IPS-15b (cell line): ENCODE measurements around the gene PTPRC.

Experiments
- H3K27me3 ChIP-seq: one replicate; pipeline ENCODE4 v1.6.1; 2013; ENCODE audit warnings: low read length; ENCODE audit not compliant: control insufficient read depth, insufficient read depth
- H3K36me3 ChIP-seq: one replicate; pipeline ENCODE4 v1.6.1; 2013; ENCODE audit warnings: low read length; ENCODE audit not compliant: control insufficient read depth, insufficient read depth
- H3K4me1 ChIP-seq: one replicate; pipeline ENCODE4 v1.6.1; 2013; ENCODE audit warnings: mild to moderate bottlenecking, low read length; ENCODE audit not compliant: control insufficient read depth, insufficient read depth
- H3K4me3 ChIP-seq: one replicate; pipeline ENCODE4 v1.5.1; 2013; ENCODE audit warnings: low read depth, low read length
- H3K9ac ChIP-seq: one replicate; pipeline ENCODE4 v1.6.1; 2013; ENCODE audit warnings: low read depth, mild to moderate bottlenecking, low read length
- H3K9me3 ChIP-seq: one replicate; pipeline ENCODE4 v1.6.1; 2013; ENCODE audit warnings: mild to moderate bottlenecking, low read length; ENCODE audit not compliant: control insufficient read depth, insufficient read depth

The PTPRC gene

DNA sequence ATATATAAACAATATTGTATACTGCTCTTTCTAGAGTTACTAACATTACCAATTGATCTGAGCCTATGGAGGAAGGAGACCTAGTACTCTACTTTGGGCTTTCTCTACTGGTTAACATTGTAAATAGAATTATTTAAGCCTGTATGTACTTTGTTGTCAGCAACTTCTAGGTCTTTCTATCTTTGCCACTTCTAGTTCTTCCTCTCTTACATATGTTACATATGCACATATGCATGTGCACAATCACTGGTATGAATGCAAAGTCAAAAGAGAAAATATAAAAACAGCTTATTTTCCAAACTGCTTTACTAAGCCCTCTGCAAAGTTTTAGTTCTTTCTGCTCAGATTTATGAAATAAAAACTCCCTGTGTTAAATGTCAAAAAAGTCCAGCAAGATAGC, 84.3 kb downstream of the PTPRC start:
- Histone ChIP-seq H3K27me3 (no peaks in the 10 kb centered on the region), H3K4me1 (peaks cover 3% of the 10 kb centered on the region), H3K9ac (no peak overlapping the region), H3K4me3 (no peak overlapping the region), H3K36me3 (no peaks in the 10 kb centered on the region), H3K9me3 (no peaks in the 10 kb centered on the region)

DNA sequence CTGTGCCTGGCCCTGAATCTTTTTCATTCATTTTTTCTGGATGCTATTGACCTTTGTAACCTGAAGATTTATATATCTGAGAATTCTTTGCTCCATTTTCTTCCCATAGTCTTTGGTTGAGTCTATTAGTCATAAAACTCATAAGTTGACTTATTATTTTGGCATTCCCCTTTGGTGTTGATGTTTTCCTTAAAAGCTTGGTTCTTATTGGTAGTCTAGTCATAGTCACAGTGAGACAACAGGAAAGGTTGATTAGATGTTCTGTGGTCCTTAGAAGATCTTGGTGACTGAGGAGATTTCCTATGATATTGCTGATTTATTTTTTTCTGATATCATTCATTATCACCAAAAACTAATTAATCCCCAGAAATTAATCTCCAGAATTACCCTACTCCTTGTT, 86.2 kb downstream of the PTPRC start:
- H3K9ac ChIP-seq, result no peak overlapping the region
- no peak overlapping the region for H3K4me3 ChIP-seq
- H3K36me3 ChIP-seq, result no peaks in the 10 kb centered on the region
- H3K9me3 ChIP-seq, result no peaks in the 10 kb centered on the region
- H3K27me3 ChIP-seq, result no peaks in the 10 kb centered on the region
- peaks cover 11% of the 10 kb centered on the region for H3K4me1 ChIP-seq

DNA sequence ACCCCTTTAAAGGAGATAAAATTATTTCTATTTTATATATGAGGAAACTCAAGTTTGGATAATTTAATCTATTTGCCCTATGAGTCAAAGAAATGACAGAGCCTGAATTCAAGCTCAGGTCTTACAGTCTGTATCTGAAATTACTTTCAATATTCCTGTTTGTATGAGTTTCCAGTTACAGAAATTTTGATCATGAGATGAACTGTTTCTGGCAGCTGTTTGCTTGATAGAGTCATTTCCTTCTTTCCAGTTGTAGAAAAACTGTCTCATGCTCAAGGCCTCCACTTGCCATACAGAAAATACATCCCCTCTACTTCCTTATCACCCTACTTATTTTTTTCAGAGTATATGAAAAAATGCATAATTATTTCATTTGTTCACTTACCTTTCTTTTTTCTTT, 87.6 kb downstream of the PTPRC start:
- Histone ChIP-seq H3K9ac (no peak overlapping the region), H3K4me3 (no peak overlapping the region), H3K36me3 (no peaks in the 10 kb centered on the region), H3K27me3 (no peaks in the 10 kb centered on the region), H3K4me1 (peaks cover 11% of the 10 kb centered on the region), H3K9me3 (no peaks in the 10 kb centered on the region)

DNA sequence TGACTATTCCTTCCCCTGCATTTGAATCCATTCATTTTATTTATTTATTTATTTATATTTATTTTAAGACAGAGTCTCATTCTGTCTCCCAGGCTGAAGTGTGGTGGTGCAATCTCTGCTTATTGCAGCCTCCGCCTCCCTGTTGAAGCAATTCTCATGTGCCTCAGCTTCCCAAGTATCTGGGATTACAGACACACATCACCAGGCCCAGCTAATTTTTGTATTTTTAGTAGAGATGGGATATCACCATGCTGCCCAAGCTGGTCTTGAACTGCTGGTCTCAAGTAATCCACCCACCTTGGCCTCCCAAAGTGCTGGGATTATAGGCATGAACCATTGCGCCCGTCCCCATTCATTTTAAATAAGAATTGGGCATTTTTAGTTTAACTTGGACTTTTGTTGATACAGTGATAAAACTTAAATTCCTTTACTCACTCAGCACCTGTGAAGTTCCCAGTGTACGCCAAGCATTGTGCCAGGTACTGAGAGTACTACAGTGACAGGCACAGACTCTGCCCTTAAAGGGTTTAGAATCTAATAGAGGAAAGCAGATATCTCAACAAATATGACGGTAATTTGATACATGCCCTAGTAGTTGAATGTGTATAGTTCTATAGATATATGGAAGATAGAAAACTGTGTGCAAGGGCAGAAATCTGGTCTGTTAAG, 90.5 kb downstream of the PTPRC start:
- Histone ChIP-seq H3K36me3 (no peaks in the 10 kb centered on the region), H3K9ac (no peak overlapping the region), H3K9me3 (no peaks in the 10 kb centered on the region), H3K4me3 (no peak overlapping the region), H3K27me3 (no peaks in the 10 kb centered on the region), H3K4me1 (peaks cover 11% of the 10 kb centered on the region)

DNA sequence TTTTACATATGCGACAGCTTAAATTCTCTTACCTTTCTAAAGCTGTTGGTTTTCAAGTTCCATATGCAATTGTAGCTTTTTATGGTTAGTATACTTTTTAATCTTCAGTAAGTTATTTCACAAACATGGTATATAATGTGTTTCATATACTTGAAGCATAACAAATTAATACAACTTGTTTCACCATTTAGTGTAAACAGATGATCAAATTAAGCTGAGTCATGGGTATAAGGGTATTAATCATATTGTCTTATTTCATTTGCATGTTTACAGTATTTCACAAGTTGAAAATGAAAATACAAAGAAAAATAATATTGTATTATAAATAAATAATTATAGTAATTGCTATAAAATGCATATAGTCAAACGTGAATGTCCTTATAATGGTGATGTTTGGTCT, 92.1 kb downstream of the PTPRC start:
- no peak overlapping the region for H3K4me3 ChIP-seq
- H3K9ac ChIP-seq, result no peak overlapping the region
- H3K9me3 ChIP-seq, result no peaks in the 10 kb centered on the region
- H3K4me1 ChIP-seq, result peaks cover 11% of the 10 kb centered on the region
- no peaks in the 10 kb centered on the region for H3K36me3 ChIP-seq
- H3K27me3 ChIP-seq, result no peaks in the 10 kb centered on the region

DNA sequence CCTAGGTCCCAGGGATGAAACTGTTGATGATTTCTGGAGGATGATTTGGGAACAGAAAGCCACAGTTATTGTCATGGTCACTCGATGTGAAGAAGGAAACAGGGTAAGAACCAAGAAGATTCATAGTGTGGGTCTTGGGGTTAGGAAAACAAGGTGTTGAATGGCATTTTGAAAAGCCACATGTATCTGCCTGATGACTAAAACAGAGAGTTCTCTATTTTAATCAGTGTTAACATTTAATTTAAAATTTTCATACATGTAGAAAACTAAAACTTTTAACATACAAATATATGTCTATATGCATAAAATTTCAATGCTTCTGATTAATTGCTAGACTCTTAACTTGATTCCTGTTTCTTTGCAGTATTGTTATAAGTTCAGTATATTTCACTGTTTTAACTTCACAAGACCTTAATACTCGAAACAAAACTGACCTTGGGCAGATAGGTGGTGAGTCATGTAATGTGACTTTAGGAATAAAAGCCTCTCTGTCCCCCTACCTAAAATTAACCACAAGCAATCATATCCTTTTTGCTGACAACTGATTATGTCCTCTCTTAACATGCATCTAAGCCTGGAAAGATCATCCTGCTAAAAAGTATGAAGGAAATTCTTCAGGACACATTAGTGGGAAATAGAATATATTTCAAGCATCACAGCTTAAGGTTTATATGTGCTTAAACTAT, 95.6 kb downstream of the PTPRC start:
- no peaks in the 10 kb centered on the region for H3K36me3 ChIP-seq
- no peaks in the 10 kb centered on the region for H3K27me3 ChIP-seq
- no peak overlapping the region for H3K4me3 ChIP-seq
- no peak overlapping the region for H3K9ac ChIP-seq
- H3K9me3 ChIP-seq, result no peaks in the 10 kb centered on the region
- no peaks in the 10 kb centered on the region for H3K4me1 ChIP-seq

DNA sequence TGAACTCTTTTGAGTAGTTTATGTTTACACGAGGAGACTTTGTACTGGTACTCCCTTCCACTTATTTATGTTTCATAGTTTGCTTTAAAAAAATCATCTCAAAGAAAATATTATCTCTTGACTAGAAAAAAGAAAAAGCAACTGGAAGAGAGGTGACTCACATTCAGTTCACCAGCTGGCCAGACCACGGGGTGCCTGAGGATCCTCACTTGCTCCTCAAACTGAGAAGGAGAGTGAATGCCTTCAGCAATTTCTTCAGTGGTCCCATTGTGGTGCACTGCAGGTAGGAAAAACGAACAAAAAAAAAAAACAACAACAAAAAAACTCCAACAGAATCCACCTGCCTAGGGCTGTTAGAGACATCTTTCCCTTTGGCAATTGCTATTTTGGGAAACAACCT, 102.9 kb downstream of the PTPRC start:
- Histone ChIP-seq H3K9me3 (no peaks in the 10 kb centered on the region), H3K4me1 (peaks cover 7% of the 10 kb centered on the region), H3K27me3 (no peaks in the 10 kb centered on the region), H3K4me3 (no peak overlapping the region), H3K9ac (no peak overlapping the region), H3K36me3 (no peaks in the 10 kb centered on the region)

DNA sequence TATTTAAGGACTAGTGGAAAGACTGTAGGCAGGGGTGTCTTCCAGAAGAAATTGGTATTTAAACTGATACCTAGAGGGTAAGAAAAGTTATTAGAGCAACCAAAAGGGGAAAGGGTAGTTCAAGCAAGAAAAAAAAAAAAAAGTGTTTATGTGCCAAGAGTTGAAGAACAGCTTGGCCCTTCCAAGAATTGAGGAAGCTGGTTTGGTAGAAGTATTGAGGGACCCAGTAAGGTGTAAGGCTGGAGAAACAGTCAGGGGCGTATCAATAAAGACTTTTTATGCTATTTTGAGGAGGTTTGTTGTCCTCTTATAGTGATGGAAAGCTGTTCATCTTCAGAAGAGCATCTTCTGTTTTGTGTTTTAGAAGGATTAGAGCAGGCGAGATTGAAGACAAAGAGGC, 108.3 kb downstream of the PTPRC start:
- Histone ChIP-seq H3K9ac (no peak overlapping the region), H3K9me3 (no peaks in the 10 kb centered on the region), H3K4me3 (no peak overlapping the region), H3K27me3 (no peaks in the 10 kb centered on the region), H3K36me3 (no peaks in the 10 kb centered on the region), H3K4me1 (peaks cover 2% of the 10 kb centered on the region)

DNA sequence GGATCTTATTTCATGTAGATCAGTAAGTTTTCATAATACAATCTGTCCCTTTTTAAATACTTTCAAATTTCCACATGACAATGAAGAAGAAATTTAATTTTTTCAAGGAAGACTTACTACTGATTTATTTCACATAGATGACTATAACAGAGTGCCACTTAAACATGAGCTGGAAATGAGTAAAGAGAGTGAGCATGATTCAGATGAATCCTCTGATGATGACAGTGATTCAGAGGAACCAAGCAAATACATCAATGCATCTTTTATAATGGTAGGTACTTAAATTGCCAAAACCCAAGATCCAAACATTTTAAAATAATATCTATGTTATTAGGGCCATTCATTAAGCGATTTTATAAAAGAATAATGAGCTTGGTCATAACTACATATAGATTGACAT, 110.4 kb downstream of the PTPRC start:
- Histone ChIP-seq H3K9me3 (no peaks in the 10 kb centered on the region), H3K9ac (no peak overlapping the region), H3K36me3 (no peaks in the 10 kb centered on the region), H3K4me1 (no peaks in the 10 kb centered on the region), H3K4me3 (no peak overlapping the region), H3K27me3 (no peaks in the 10 kb centered on the region)

DNA sequence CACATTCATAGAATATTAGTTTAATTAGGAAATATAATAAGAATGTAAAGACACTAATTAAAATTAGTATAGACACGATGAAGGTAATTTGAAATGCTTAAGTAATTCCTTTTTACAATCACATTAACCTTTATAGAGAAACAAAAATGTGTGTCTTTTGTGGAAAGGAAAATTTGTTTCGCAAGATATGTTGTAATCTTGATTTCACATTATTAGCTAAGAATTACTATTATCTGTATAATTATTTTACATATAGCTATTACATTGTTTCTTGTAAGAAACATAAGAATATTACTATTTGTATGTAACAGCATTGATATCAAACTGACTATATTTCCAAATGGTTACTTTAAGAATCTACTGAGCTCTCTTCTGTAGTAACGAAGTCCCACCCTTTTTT, 111.2 kb downstream of the PTPRC start:
- Histone ChIP-seq H3K9ac (no peak overlapping the region), H3K9me3 (no peaks in the 10 kb centered on the region), H3K27me3 (no peaks in the 10 kb centered on the region), H3K36me3 (no peaks in the 10 kb centered on the region), H3K4me3 (no peak overlapping the region), H3K4me1 (no peaks in the 10 kb centered on the region)

DNA sequence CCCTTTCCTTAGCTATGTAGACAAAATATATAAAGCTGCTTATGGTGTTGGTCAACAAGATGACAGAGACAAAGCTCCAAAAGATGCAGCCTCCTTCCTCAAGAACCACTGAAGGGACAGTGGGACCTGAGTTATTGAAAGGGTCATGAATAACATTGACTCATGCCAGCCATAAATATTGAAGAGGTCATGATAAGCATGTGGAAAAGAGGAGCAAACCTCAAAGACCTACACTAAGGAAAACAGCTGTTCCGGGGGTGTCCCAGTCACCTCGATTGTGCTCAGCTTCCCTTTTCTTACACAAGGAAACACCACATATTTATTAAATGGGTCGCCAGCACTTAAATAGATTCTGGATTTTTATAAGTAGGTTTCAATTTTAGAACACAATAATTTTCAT, 112.9 kb downstream of the PTPRC start:
- H3K27me3 ChIP-seq, result no peaks in the 10 kb centered on the region
- no peak overlapping the region for H3K9ac ChIP-seq

DNA sequence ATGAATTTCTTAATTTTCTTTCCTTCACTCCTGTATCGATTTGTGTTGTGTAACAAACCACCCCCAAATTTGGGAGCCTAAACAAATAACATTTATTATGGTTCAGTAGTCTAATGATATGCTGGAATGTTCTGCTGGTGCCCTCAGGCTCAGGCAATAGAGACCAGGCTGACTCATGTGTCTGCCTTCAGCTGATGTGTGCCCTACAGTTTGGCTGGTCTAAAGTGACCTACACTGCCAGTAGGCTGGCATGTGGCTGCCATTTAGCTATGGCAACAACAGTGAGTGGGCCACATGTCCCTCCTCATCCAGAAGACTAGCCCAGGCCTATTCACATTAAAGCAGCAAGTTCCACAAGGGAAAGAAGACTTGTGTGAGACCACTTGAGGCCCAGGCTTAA, 115.8 kb downstream of the PTPRC start:
- Histone ChIP-seq H3K36me3 (no peaks in the 10 kb centered on the region), H3K9me3 (no peaks in the 10 kb centered on the region)

More for the DNA sequence above, 112.9 kb downstream of the PTPRC start:
- no peaks in the 10 kb centered on the region for H3K9me3 ChIP-seq
- H3K4me3 ChIP-seq, result no peak overlapping the region
- no peaks in the 10 kb centered on the region for H3K36me3 ChIP-seq
- no peaks in the 10 kb centered on the region for H3K4me1 ChIP-seq

More for the DNA sequence above, 115.8 kb downstream of the PTPRC start:
- no peak overlapping the region for H3K9ac ChIP-seq
- H3K27me3 ChIP-seq, result no peaks in the 10 kb centered on the region
- no peaks in the 10 kb centered on the region for H3K4me1 ChIP-seq
- no peak overlapping the region for H3K4me3 ChIP-seq
